Neural crest cell (in vitro differentiated cells): Measurements from ENCODE around the gene GLIS1. TPM values are rescaled to one million over a fixed set of nuclear protein-coding genes. Genes with fewer than 3 reads are reported as not detected.

ENCODE experiments used
- DNase-seq: peaks from one replicate; pipeline ENCODE4 v3.0.0; 2021; ENCODE audit warnings: low read depth, mixed read lengths, low spot score
- H3K27ac Mint-ChIP-seq: one replicate; pipeline ENCODE4 v1.8.0; 2021; ENCODE audit warnings: mild to moderate bottlenecking, mixed read lengths; ENCODE audit not compliant: unreplicated experiment
- H3K27me3 Mint-ChIP-seq: 2 replicates; pipeline ENCODE4 v1.8.0; 2021; ENCODE audit warnings: low read depth, mild to moderate bottlenecking, mixed read lengths
- H3K36me3 Mint-ChIP-seq: 2 replicates; pipeline ENCODE4 v1.8.0; 2021; ENCODE audit warnings: low read depth, mild to moderate bottlenecking, mixed read lengths
- H3K4me1 Mint-ChIP-seq: 2 replicates; pipeline ENCODE4 v1.8.0; 2021; ENCODE audit warnings: mixed read lengths
- H3K4me3 Mint-ChIP-seq: one replicate; pipeline ENCODE4 v1.8.0; 2021; ENCODE audit warnings: mild to moderate bottlenecking, mixed read lengths
- H3K9me3 Mint-ChIP-seq: 2 replicates; pipeline ENCODE4 v1.8.0; 2021; ENCODE audit warnings: mixed read lengths
- total RNA-seq: library from RNA; stranded (reverse); gene quantifications from 2 replicates; pipeline ENCODE4 v1.2.1, GENCODE V29; 2021
- TF ChIP-seq, protein P1 (sequence below): fragments of 200-600 bp; sonication (generic); conservative IDR thresholded peaks from 2 replicates; pipeline ENCODE4 v1.5.0; 2021; ENCODE audit warnings: antibody characterized with exemption, mild to moderate bottlenecking

Gene GLIS1
- total RNA-seq, 1 donor from 2014 or later = not detected

DNA sequence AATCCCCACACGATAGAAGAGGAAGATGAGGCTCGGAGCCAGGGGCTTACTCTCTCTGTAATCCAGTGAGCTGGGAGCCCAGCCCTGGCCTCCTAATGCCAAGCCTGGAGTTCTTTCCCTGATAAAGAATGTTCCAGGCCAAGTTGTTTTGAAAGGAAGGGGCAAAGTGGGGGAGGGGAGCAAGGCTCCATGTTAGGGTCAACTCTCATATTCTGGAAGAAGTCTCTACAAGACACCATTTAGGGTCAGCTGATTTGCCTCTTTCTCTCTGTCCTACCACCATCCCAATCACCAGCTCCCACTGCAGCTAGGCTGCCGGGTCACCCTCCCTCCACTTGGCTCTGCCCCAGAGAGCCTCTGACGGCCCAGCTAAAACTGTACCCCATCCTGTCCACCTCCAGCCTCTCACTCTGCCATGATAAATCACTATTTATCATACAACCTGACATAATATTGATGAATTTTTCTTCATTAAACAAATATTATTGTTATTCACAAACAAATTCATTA lies 95.0 kb downstream of the GLIS1 start:
- Mint-ChIP-seq H3K27me3 (peaks cover 15% of the 10 kb centered on the region), H3K27ac (no peak overlapping the region), H3K9me3 (no peaks in the 10 kb centered on the region), H3K36me3 (no peaks in the 10 kb centered on the region), H3K4me1 (peaks cover 6% of the 10 kb centered on the region), H3K4me3 (no peak overlapping the region)
- no peak for DNase-seq
- TF ChIP-seq, protein P1, sequence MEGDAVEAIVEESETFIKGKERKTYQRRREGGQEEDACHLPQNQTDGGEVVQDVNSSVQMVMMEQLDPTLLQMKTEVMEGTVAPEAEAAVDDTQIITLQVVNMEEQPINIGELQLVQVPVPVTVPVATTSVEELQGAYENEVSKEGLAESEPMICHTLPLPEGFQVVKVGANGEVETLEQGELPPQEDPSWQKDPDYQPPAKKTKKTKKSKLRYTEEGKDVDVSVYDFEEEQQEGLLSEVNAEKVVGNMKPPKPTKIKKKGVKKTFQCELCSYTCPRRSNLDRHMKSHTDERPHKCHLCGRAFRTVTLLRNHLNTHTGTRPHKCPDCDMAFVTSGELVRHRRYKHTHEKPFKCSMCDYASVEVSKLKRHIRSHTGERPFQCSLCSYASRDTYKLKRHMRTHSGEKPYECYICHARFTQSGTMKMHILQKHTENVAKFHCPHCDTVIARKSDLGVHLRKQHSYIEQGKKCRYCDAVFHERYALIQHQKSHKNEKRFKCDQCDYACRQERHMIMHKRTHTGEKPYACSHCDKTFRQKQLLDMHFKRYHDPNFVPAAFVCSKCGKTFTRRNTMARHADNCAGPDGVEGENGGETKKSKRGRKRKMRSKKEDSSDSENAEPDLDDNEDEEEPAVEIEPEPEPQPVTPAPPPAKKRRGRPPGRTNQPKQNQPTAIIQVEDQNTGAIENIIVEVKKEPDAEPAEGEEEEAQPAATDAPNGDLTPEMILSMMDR = no peak

DNA sequence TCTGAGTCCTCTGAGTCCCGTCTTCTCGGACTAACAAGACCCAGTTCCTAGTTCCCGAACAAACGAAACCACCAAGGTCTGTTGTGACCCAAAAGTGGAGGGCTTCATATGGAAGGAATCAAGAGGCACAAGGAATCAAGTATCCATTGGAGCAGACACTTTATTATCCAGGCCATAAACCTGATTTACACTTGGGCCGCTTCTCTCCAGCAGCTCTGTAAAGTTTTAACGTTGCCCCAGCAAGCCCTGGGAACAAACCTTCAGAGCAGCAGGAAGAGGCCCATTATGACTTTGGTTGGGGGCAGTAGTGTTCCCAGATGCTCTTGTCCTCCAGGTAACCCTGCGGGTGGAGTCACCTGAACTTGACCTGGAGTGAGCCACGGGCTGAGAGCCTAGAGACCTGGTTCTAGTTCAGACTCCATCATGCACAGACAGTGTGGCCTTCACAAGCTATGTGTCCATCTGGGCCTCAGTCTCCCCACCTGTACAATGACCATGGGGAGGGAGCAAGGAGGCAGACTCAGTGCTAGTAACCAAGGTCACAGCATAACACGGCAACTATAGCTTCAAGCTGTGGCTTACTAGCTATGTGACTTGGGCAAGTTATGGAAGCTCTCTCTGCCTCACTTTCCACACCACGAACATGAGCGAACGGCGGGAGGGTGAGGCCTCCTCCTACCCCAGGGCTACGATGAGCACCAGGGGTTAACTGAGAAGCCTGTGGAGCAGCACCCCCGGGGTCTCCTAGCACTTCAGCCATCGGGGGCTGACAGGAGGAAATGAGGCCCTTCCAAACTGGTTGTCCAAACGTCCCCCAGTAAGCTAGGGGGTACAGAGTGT lies 95.7 kb downstream of the GLIS1 start:
- no peaks in the 10 kb centered on the region for H3K9me3 Mint-ChIP-seq
- DNase-seq = no peak

DNA sequence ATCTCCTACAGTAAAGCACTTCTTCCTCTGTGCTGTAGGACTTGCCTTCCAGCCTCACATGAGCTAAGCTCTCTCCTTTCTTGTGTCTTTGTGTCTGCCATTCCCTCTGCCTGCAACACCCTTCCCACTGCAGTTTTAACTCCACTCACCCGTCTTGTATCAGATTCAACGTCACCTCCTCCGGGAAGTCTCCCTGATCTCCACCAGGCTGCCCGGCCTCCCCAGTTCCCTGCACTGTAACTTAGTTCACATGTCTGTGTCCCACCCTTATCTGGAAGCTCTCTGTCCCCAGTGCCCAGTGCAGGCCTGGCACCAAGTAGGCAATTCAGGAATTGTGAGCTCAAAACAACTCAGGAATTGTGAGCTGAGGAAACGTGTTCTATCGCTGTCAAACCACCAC lies 96.4 kb downstream of the GLIS1 start:
- Mint-ChIP-seq H3K4me3 (no peak overlapping the region), H3K9me3 (no peaks in the 10 kb centered on the region), H3K27ac (no peak overlapping the region), H3K4me1 (peaks cover 6% of the 10 kb centered on the region), H3K36me3 (no peaks in the 10 kb centered on the region), H3K27me3 (peaks cover 11% of the 10 kb centered on the region)
- TF ChIP-seq, protein P1 = no peak
- no peak for DNase-seq

More for the DNA sequence above, 95.7 kb downstream of the GLIS1 start:
- Mint-ChIP-seq H3K4me3 (no peak overlapping the region), H3K36me3 (no peaks in the 10 kb centered on the region), H3K4me1 (peaks cover 6% of the 10 kb centered on the region), H3K27me3 (peaks cover 11% of the 10 kb centered on the region), H3K27ac (no peak overlapping the region)
- TF ChIP-seq, protein P1 = no peak

DNA sequence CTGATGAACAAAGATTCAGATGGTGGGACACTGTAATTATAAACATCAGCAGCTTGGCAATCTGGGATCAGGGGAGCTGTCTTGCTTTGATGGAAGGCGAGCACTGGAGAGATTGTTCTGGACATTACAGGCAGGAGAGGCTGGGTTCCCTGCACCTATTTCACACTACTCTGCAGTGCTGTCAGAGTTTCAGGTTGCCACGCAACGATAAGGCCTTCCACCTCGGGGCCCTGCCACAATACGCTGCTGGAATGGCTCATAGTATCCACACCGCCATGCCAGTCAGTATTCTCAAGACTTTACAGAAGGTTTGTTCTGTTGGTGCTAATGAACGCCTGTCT lies 96.8 kb downstream of the GLIS1 start:
- Mint-ChIP-seq H3K27ac (no peak overlapping the region), H3K4me3 (no peak overlapping the region)

DNA sequence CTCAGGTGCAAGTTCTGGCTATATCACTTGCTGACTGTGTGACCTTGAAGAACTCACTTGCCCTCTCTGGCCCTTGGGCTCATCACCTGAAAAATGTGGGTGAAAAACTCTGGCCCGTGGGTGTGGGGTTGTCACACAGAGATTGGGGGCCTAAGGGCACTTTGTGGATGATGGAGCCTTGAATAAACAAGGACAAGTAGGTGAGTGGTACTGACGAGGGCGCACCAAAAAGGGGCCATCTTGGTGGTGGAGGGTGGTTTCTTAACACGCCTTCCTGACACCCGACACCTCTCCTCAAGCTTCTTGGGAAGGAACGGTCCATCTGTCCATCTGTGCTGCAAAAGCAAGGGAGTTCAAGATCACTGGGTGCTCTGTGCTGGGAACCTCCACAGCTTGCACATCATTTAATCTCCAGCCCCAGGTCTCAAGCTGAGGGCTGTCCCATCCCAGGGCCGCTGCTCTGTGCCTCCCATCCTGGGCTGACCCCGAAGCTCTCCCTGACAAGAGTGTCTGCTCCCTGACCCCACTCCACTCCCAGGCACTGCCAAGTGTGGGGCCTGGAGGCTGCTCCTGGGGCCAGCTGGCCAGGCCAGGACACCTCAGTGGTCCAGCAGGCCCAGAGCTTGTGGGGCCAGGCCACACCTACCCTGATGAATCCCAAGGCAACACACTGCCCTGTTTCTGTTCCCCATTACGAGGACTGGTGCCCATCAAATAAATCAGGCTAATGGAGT lies 97.3 kb downstream of the GLIS1 start:
- Mint-ChIP-seq H3K36me3 (no peaks in the 10 kb centered on the region), H3K9me3 (no peaks in the 10 kb centered on the region), H3K4me3 (no peak overlapping the region), H3K27me3 (peaks cover 4% of the 10 kb centered on the region), H3K27ac (no peak overlapping the region), H3K4me1 (peaks cover 6% of the 10 kb centered on the region)
- DNase-seq = no peak
- TF ChIP-seq, protein P1 = no peak

More for the DNA sequence above, 96.8 kb downstream of the GLIS1 start:
- Mint-ChIP-seq H3K36me3 (no peaks in the 10 kb centered on the region), H3K4me1 (peaks cover 6% of the 10 kb centered on the region), H3K9me3 (no peaks in the 10 kb centered on the region), H3K27me3 (peaks cover 7% of the 10 kb centered on the region)
- TF ChIP-seq, protein P1 = no peak
- DNase-seq = no peak
